ENCODE data around the gene TNS4. TPM values are rescaled to one million over a fixed set of nuclear protein-coding genes. Genes with fewer than 3 reads are reported as not detected.

TNS4 gene
- total and polyA plus RNA-seq, 2 donors (not counting 1 experiment from before 2014, with no cell fraction given), result not detected

DNA sequence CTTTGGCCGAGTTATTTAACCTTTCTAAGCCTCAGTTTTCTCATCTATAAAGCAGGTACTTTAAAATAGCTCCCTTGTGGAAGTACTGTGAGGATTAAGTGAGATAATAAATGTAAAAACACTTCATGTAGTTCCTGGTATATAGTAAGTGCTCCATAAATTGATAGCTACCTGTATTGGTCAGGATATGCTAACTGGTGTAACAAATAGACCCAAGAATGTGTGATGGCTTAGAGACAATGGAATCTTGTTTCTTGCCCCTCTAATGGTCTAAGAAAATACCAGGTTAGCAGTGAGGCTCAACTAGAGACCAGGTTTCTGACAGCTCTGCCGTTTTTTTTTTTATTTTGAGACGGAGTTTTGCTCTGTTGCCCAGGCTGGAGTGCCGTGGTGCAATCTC, 34.0 kb upstream of the TNS4 start:
- POLR2A ChIA-PET, result interaction anchor here (3.1 to 4.9 kb wide), 3 partner anchors 16 to 80 kb away, joined by 11 to 60 read pairs (median 17); no protein-coding TSS in a partner anchor
- 98% methylated on average over 3 of the region's 4 CpGs for WGBS (ENCODE audit: insufficient coverage)
- no peak overlapping the region for H3K9ac ChIP-seq (ENCODE audit: low read length)
- no peak overlapping the region for H2AFZ ChIP-seq (ENCODE audit: insufficient read depth, low read depth, low read length, poor library complexity, severe bottlenecking)
- no peaks in the 10 kb centered on the region for H3K9me3 ChIP-seq (ENCODE audit: control extremely low read depth in 1 of 3, control insufficient read depth in 2 of 3, insufficient read depth in 1 of 3, low read length in 2 of 3)
- no peak for TF ChIP-seq EZH2 (IDR thresholded peaks at IDR 0.05; ENCODE audit: borderline replicate concordance, insufficient read depth, low read depth, low read length, poor library complexity, severe bottlenecking)
- TF ChIP-seq, protein P1, sequence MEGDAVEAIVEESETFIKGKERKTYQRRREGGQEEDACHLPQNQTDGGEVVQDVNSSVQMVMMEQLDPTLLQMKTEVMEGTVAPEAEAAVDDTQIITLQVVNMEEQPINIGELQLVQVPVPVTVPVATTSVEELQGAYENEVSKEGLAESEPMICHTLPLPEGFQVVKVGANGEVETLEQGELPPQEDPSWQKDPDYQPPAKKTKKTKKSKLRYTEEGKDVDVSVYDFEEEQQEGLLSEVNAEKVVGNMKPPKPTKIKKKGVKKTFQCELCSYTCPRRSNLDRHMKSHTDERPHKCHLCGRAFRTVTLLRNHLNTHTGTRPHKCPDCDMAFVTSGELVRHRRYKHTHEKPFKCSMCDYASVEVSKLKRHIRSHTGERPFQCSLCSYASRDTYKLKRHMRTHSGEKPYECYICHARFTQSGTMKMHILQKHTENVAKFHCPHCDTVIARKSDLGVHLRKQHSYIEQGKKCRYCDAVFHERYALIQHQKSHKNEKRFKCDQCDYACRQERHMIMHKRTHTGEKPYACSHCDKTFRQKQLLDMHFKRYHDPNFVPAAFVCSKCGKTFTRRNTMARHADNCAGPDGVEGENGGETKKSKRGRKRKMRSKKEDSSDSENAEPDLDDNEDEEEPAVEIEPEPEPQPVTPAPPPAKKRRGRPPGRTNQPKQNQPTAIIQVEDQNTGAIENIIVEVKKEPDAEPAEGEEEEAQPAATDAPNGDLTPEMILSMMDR (IDR thresholded peaks at IDR 0.05), result no peak
- no peak overlapping the region for H3K4me2 ChIP-seq (replicated peaks; ENCODE audit: low read depth, low read length, poor library complexity, severe bottlenecking)
- no peaks in the 10 kb centered on the region for H3K79me2 ChIP-seq (ENCODE audit: control insufficient read depth, insufficient read depth, low read length)
- H3K27ac ChIP-seq (ENCODE audit: low read length in 2 of 2), result peak overlapping the region in 1 of 2 donors; percentile 4
- peaks cover 47 to 77% of the 10 kb centered on the region in 2 donors for H3K4me1 ChIP-seq (ENCODE audit: control insufficient read depth in 2 of 2, insufficient read depth in 2 of 2, low read length in 2 of 2)
- H4K20me1 ChIP-seq (ENCODE audit: control insufficient read depth, insufficient read depth, low read length, poor library complexity, severe bottlenecking), result no peaks in the 10 kb centered on the region
- no peak for ATAC-seq (ENCODE audit: low read depth)
- H3K27me3 ChIP-seq (replicated peaks in 1 of 4; ENCODE audit: control extremely low read depth in 1 of 4, control insufficient read depth in 3 of 4, insufficient read depth in 4 of 4, low read length in 3 of 4), result no peaks in the 10 kb centered on the region
- no peak overlapping the region for H3K4me3 Mint-ChIP-seq
- CTCF ChIA-PET, result interaction anchor here (0.7 to 15.0 kb wide), 14 partner anchors 8 to 376 kb away, joined by 3 to 329 read pairs (median 14); partner anchors contain the start of genes GJD3, IGFBP4 and TOP2A
- H3K4me1 Mint-ChIP-seq, result peaks cover 78% of the 10 kb centered on the region
- H3K4me3 ChIP-seq (ENCODE audit: control extremely low read depth in 1 of 5, extremely low read depth in 1 of 5, insufficient read depth in 1 of 5, low read depth in 2 of 5, low read length in 4 of 5), result no peak overlapping the region
- H3K9me3 Mint-ChIP-seq (ENCODE audit: insufficient read depth), result no peaks in the 10 kb centered on the region
- peak overlapping the region; percentile 97 for H3K27ac Mint-ChIP-seq
- no peaks in the 10 kb centered on the region for H3K27me3 Mint-ChIP-seq
- no peak for DNase-seq
- intact Hi-C loops (cut with micrococcal nuclease), result no loop called here
- no peaks in the 10 kb centered on the region for H3K36me3 ChIP-seq (replicated peaks in 1 of 2; ENCODE audit: control extremely low read depth in 1 of 2, control insufficient read depth in 1 of 2, extremely low read depth in 1 of 2, insufficient read depth in 2 of 2, low read length in 1 of 2)

DNA sequence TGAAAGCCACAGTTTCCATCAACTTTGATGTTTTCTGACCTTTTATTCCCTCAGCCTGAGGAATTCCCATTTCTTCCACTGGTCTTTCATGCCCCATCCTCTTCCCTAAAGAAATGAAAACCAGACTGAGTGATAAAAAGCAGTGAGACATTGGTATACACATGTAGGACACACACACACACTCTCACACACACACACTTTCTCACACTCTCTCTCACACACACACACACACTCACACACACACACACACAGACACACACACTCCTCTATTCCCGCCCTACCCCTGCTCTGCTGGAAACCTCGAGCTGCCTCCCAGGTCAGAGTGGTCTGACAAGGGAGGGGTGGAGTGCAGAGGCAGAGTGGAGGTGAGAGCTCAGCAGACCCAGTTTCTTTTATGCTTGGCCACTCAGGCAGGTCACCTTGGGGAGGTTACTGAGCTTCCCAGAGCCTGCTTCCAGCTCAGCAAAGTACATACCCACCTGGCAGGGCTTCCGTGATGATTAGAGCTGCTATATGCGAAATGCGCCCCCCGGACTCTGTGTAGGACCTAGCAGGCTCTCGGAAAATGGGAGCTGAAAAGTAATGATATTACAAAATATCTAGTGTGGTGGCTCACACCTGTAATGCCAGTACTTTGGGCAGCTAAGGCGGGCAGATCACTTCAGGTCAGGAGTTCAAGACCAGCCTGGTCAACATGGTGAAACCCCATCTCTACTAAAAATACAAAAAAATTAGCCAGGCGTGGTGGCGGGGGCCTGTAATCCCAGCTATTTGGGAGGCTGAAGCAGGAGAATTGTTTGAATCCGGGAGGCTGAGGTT, 33.2 kb upstream of the TNS4 start:
- POLR2A ChIA-PET, result interaction anchor here (0.6 to 4.9 kb wide), 13 partner anchors 12 to 175 kb away, joined by 3 to 60 read pairs (median 6); partner anchors contain the start of gene IGFBP4
- Histone ChIP-seq H3K27ac (ENCODE audit: low read length in 2 of 2) (peak overlapping the region; percentile 51 to 85), H2AFZ (ENCODE audit: insufficient read depth, low read depth, low read length, poor library complexity, severe bottlenecking) (peak overlapping the region; percentile 58), H3K4me1 (ENCODE audit: control insufficient read depth in 2 of 2, insufficient read depth in 2 of 2, low read length in 2 of 2) (peaks cover 45 to 72% of the 10 kb centered on the region in 2 donors), H3K27me3 (replicated peaks in 1 of 4; ENCODE audit: control extremely low read depth in 1 of 4, control insufficient read depth in 3 of 4, insufficient read depth in 4 of 4, low read length in 3 of 4) (no peaks in the 10 kb centered on the region), H3K9ac (ENCODE audit: low read length) (peak overlapping the region; percentile 53), H3K79me2 (ENCODE audit: control insufficient read depth, insufficient read depth, low read length) (no peaks in the 10 kb centered on the region), H4K20me1 (ENCODE audit: control insufficient read depth, insufficient read depth, low read length, poor library complexity, severe bottlenecking) (no peaks in the 10 kb centered on the region), H3K36me3 (replicated peaks in 1 of 2; ENCODE audit: control extremely low read depth in 1 of 2, control insufficient read depth in 1 of 2, extremely low read depth in 1 of 2, insufficient read depth in 2 of 2, low read length in 1 of 2) (no peaks in the 10 kb centered on the region), H3K4me2 (replicated peaks; ENCODE audit: low read depth, low read length, poor library complexity, severe bottlenecking) (peak overlapping the region; percentile 63), H3K9me3 (ENCODE audit: control extremely low read depth in 1 of 3, control insufficient read depth in 2 of 3, insufficient read depth in 1 of 3, low read length in 2 of 3) (no peaks in the 10 kb centered on the region), H3K4me3 (ENCODE audit: control extremely low read depth in 1 of 5, extremely low read depth in 1 of 5, insufficient read depth in 1 of 5, low read depth in 2 of 5, low read length in 4 of 5) (no peak overlapping the region)
- peak overlapping the region; percentile 68 for H3K4me3 Mint-ChIP-seq
- no peaks in the 10 kb centered on the region for H3K27me3 Mint-ChIP-seq
- intact Hi-C loops (cut with micrococcal nuclease), result no loop called here
- TF ChIP-seq, protein P1 (IDR thresholded peaks at IDR 0.05), result no peak
- TF ChIP-seq EZH2 (IDR thresholded peaks at IDR 0.05; ENCODE audit: borderline replicate concordance, insufficient read depth, low read depth, low read length, poor library complexity, severe bottlenecking), result no peak
- DNase-seq, result peak; percentile 50
- CTCF ChIA-PET, result interaction anchor here (0.7 to 15.0 kb wide), 31 partner anchors 8 to 375 kb away, joined by 3 to 329 read pairs (median 7); partner anchors contain the start of genes CCR7, GJD3, IGFBP4 and TOP2A
- H3K27ac Mint-ChIP-seq, result peak overlapping the region; percentile 97
- H3K4me1 Mint-ChIP-seq, result peaks cover 76% of the 10 kb centered on the region
- H3K9me3 Mint-ChIP-seq (ENCODE audit: insufficient read depth), result no peaks in the 10 kb centered on the region
- no peak for ATAC-seq (ENCODE audit: low read depth)
- WGBS (ENCODE audit: insufficient coverage), result 60% methylated on average over 2 of the region's 11 CpGs

Data from B cell (primary cell).